Measurements from ENCODE around the gene PIK3R1. TPM values are rescaled to one million over a fixed set of nuclear protein-coding genes. Genes with fewer than 3 reads are reported as not detected.

The PIK3R1 gene
- total RNA-seq, 1 experiment from 2014 or later, result 47.8 TPM

- H3K27me3 ChIP-seq (replicated peaks; ENCODE audit: control insufficient read depth, insufficient read depth, low read length), result no peaks in the 10 kb centered on the region
- CTCF ChIA-PET, result no interaction called here
- H3K4me1 Mint-ChIP-seq (ENCODE audit: low read depth, unreplicated experiment), result no peaks in the 10 kb centered on the region
- peaks cover 3% of the 10 kb centered on the region for H3K36me3 ChIP-seq (ENCODE audit: control insufficient read depth, insufficient read depth, low read length)
- DNase-seq, result no peak
- intact Hi-C loops (cut with micrococcal nuclease; ENCODE audit: unreplicated experiment), result no loop called here
- POLR2A ChIA-PET, result no interaction called here
- TF ChIP-seq CTCF (IDR thresholded peaks at IDR 0.05; ENCODE audit: insufficient read depth in 1 of 2, low read depth in 1 of 2, low read length in 1 of 2, severe bottlenecking in 1 of 2, unreplicated experiment in 1 of 2), result no peak
- BruUV-seq (replicated peaks), result no TSS peak
- H3K27me3 Mint-ChIP-seq (ENCODE audit: insufficient read depth, unreplicated experiment), result no peaks in the 10 kb centered on the region
- no peak overlapping the region for H3K27ac Mint-ChIP-seq (ENCODE audit: unreplicated experiment)
- H3K9me3 ChIP-seq, result no peaks in the 10 kb centered on the region
- H3K9me3 Mint-ChIP-seq (ENCODE audit: unreplicated experiment), result no peaks in the 10 kb centered on the region
- H3K4me3 ChIP-seq (ENCODE audit: low read depth, low read length), result no peak overlapping the region
- no peak overlapping the region for H3K4me3 Mint-ChIP-seq (ENCODE audit: unreplicated experiment)
- peaks cover 9% of the 10 kb centered on the region; the same call in 1 of the 2 replicates for H3K4me1 ChIP-seq
- peaks cover 18% of the 10 kb centered on the region for H3K36me3 Mint-ChIP-seq (ENCODE audit: insufficient read depth, unreplicated experiment)
Measured at GRCh38 chr5:68259700-68260099, 44.1 kb downstream of the PIK3R1 start.

- H3K4me3 ChIP-seq (ENCODE audit: low read depth, low read length), result no peak overlapping the region
- Mint-ChIP-seq H3K4me1 (ENCODE audit: low read depth, unreplicated experiment) (no peaks in the 10 kb centered on the region), H3K27ac (ENCODE audit: unreplicated experiment) (no peak overlapping the region), H3K9me3 (ENCODE audit: unreplicated experiment) (no peaks in the 10 kb centered on the region), H3K36me3 (ENCODE audit: insufficient read depth, unreplicated experiment) (peaks cover 16% of the 10 kb centered on the region), H3K4me3 (ENCODE audit: unreplicated experiment) (no peak overlapping the region), H3K27me3 (ENCODE audit: insufficient read depth, unreplicated experiment) (no peaks in the 10 kb centered on the region)
- CTCF ChIA-PET, result no interaction called here
- no peaks in the 10 kb centered on the region for H3K9me3 ChIP-seq
- peaks cover 9% of the 10 kb centered on the region; the same call in 1 of the 2 replicates for H3K4me1 ChIP-seq
- intact Hi-C loops (cut with micrococcal nuclease; ENCODE audit: unreplicated experiment), result no loop called here
- H3K27me3 ChIP-seq (replicated peaks; ENCODE audit: control insufficient read depth, insufficient read depth, low read length), result no peaks in the 10 kb centered on the region
- peaks cover 3% of the 10 kb centered on the region for H3K36me3 ChIP-seq (ENCODE audit: control insufficient read depth, insufficient read depth, low read length)
- no peak for DNase-seq
- TF ChIP-seq CTCF (IDR thresholded peaks at IDR 0.05; ENCODE audit: insufficient read depth in 1 of 2, low read depth in 1 of 2, low read length in 1 of 2, severe bottlenecking in 1 of 2, unreplicated experiment in 1 of 2), result no peak
- no TSS peak for BruUV-seq (replicated peaks)
- POLR2A ChIA-PET, result no interaction called here
Measured at GRCh38 chr5:68260467-68260866, 44.9 kb downstream of the PIK3R1 start.

- DNase-seq, result no peak
- ChIA-PET POLR2A (no interaction called here), CTCF (no interaction called here)
- Histone ChIP-seq H3K27me3 (replicated peaks; ENCODE audit: control insufficient read depth, insufficient read depth, low read length) (no peaks in the 10 kb centered on the region), H3K4me1 (peaks cover 9% of the 10 kb centered on the region; the same call in 1 of the 2 replicates), H3K36me3 (ENCODE audit: control insufficient read depth, insufficient read depth, low read length) (peaks cover 3% of the 10 kb centered on the region), H3K4me3 (ENCODE audit: low read depth, low read length) (no peak overlapping the region), H3K9me3 (no peaks in the 10 kb centered on the region)
- Mint-ChIP-seq H3K27me3 (ENCODE audit: insufficient read depth, unreplicated experiment) (no peaks in the 10 kb centered on the region), H3K36me3 (ENCODE audit: insufficient read depth, unreplicated experiment) (peaks cover 12% of the 10 kb centered on the region), H3K9me3 (ENCODE audit: unreplicated experiment) (no peaks in the 10 kb centered on the region), H3K27ac (ENCODE audit: unreplicated experiment) (no peak overlapping the region), H3K4me3 (ENCODE audit: unreplicated experiment) (no peak overlapping the region), H3K4me1 (ENCODE audit: low read depth, unreplicated experiment) (no peaks in the 10 kb centered on the region)
- BruUV-seq (replicated peaks), result no TSS peak
- no peak for TF ChIP-seq CTCF (IDR thresholded peaks at IDR 0.05; ENCODE audit: insufficient read depth in 1 of 2, low read depth in 1 of 2, low read length in 1 of 2, severe bottlenecking in 1 of 2, unreplicated experiment in 1 of 2)
- intact Hi-C loops (cut with micrococcal nuclease; ENCODE audit: unreplicated experiment), result no loop called here
Measured at GRCh38 chr5:68261169-68261568, 45.6 kb downstream of the PIK3R1 start.
